LNCAP (cell line): Measurements from ENCODE around the gene VPS13D.

ENCODE experiments used
- CTCF ChIP-seq: fragments of 450-650 bp; IDR thresholded peaks from 2 replicates; pipeline ENCODE4 v1.5.1; 2017; ENCODE audit warnings: mild to moderate bottlenecking

The VPS13D gene

GRCh38 chr1:12486401-12487005 lies 256.7 kb downstream of the VPS13D start:
- no peak for TF ChIP-seq CTCF

GRCh38 chr1:12487520-12487919 lies 257.7 kb downstream of the VPS13D start:
- no peak for TF ChIP-seq CTCF

GRCh38 chr1:12488666-12489354 lies 259.0 kb downstream of the VPS13D start:
- TF ChIP-seq CTCF, result no peak

GRCh38 chr1:12490532-12491142 lies 260.8 kb downstream of the VPS13D start:
- no peak for TF ChIP-seq CTCF

- TF ChIP-seq CTCF, result no peak
These were observed 261.8 kb downstream of the VPS13D start for GRCh38 chr1:12491656-12492055.

- TF ChIP-seq CTCF, result no peak
These were observed 265.9 kb downstream of the VPS13D start for GRCh38 chr1:12495725-12496124.

- no peak for TF ChIP-seq CTCF
These were observed 266.5 kb downstream of the VPS13D start for GRCh38 chr1:12496154-12496961.
